NCI-H1105 treated with DMSO at 0.1 percent for 48 hours (cell line): ENCODE measurements around the gene LAMA1.

Source experiments
- DNase-seq: peaks from one replicate; lab custom pipeline; 2025; lab: John Stamatoyannopoulos, UW

LAMA1 gene

GRCh38 chr18:7056026-7056425, 61.6 kb downstream of the LAMA1 start:
- DNase-seq = no peak

- DNase-seq = no peak
Measured at GRCh38 chr18:7049951-7050350, 67.6 kb downstream of the LAMA1 start.

GRCh38 chr18:7048081-7048480, 69.5 kb downstream of the LAMA1 start:
- no peak for DNase-seq

GRCh38 chr18:7047336-7047735, 70.3 kb downstream of the LAMA1 start:
- DNase-seq = no peak

GRCh38 chr18:7038330-7038851, 79.2 kb downstream of the LAMA1 start:
- DNase-seq = peak; percentile 68

GRCh38 chr18:7037470-7037869, 80.1 kb downstream of the LAMA1 start:
- no peak for DNase-seq

- DNase-seq = no peak
Measured at GRCh38 chr18:7035807-7036206, 81.8 kb downstream of the LAMA1 start.

GRCh38 chr18:7034924-7035323, 82.7 kb downstream of the LAMA1 start:
- no peak for DNase-seq

- no peak for DNase-seq
Measured at GRCh38 chr18:7032537-7032936, 85.1 kb downstream of the LAMA1 start.

- DNase-seq = no peak
Measured at GRCh38 chr18:7028625-7029024, 89.0 kb downstream of the LAMA1 start.

GRCh38 chr18:7025194-7025593, 92.4 kb downstream of the LAMA1 start:
- no peak for DNase-seq

- DNase-seq = no peak
Measured at GRCh38 chr18:7023581-7023980, 94.0 kb downstream of the LAMA1 start.

GRCh38 chr18:7023063-7023580, 94.5 kb downstream of the LAMA1 start:
- no peak for DNase-seq

GRCh38 chr18:7021994-7022840, 95.4 kb downstream of the LAMA1 start:
- peak; percentile 67 for DNase-seq

GRCh38 chr18:7020995-7021777, 96.4 kb downstream of the LAMA1 start:
- DNase-seq = no peak

- no peak for DNase-seq
Measured at GRCh38 chr18:7017013-7017412, 100.6 kb downstream of the LAMA1 start.

GRCh38 chr18:7011142-7011541, 106.5 kb downstream of the LAMA1 start:
- no peak for DNase-seq

GRCh38 chr18:7004009-7004408, 113.6 kb downstream of the LAMA1 start:
- no peak for DNase-seq

GRCh38 chr18:7002107-7002506, 115.5 kb downstream of the LAMA1 start:
- DNase-seq = no peak

GRCh38 chr18:7000484-7001096, 117.0 kb downstream of the LAMA1 start:
- peak; percentile 8 for DNase-seq

GRCh38 chr18:6997808-6998207, 119.8 kb downstream of the LAMA1 start:
- no peak for DNase-seq

- DNase-seq = no peak
Measured at GRCh38 chr18:6994771-6995430, 122.7 kb downstream of the LAMA1 start.
